Measurements from ENCODE around the gene MAP4. TPM values are rescaled to one million over a fixed set of nuclear protein-coding genes. Genes with fewer than 3 reads are reported as not detected.
"Not testable (repeated sequence)": the region's sequence is repeated elsewhere in the genome, so short reads cannot be mapped to it uniquely, and the experiment has no call there.

The MAP4 gene, protein sequence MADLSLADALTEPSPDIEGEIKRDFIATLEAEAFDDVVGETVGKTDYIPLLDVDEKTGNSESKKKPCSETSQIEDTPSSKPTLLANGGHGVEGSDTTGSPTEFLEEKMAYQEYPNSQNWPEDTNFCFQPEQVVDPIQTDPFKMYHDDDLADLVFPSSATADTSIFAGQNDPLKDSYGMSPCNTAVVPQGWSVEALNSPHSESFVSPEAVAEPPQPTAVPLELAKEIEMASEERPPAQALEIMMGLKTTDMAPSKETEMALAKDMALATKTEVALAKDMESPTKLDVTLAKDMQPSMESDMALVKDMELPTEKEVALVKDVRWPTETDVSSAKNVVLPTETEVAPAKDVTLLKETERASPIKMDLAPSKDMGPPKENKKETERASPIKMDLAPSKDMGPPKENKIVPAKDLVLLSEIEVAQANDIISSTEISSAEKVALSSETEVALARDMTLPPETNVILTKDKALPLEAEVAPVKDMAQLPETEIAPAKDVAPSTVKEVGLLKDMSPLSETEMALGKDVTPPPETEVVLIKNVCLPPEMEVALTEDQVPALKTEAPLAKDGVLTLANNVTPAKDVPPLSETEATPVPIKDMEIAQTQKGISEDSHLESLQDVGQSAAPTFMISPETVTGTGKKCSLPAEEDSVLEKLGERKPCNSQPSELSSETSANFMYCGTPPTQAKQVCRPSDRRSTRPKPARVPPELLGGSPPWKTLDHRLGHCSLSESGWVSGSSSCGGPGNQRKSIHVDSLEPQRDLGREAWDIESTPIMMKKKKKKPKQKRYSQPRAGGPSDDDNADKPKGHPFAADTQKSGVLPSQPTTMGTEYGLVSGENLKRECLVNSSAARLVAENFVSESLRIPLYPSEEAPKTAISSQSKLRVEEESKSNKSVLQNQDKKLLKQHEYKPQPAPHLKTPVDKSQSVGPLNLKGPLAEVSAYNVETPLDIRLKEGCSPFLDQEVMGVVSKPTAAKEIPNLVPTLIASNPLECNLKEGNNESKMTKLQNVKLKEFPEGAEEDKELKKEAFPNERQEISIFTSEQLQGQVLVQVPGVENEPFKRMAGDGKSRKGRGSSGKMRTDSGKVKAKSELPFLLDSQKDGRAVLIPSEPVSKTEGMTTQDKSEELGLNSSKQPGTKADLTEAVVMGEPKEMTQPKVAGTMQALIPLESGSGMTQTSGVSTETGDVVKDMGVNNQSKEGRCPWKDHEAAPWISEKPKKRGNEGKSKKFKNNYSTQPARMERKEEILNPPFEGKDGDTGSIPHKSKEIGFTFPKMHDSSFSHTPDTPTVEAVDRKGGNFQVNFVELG (N-terminal part only)
- total RNA-seq, result 100 to 1,000 TPM in 5 of 7 donors, 10 to 100 TPM in 2; 92.9 to 163 (median 109) TPM
- polyA plus RNA-seq, result 10 to 100 TPM; 22.3 to 51.4 (median 25.0) TPM
- long read RNA-seq, donor 1, partial matches to known transcripts, result 28 of 28 reads
- long read RNA-seq, donor 1, other reads (novel, unspliced or antisense), result 0 of 28 reads
- long read RNA-seq, donor 2, full-length matches to known transcripts, result 1 of 8 reads
- long read RNA-seq, donor 2, partial matches to known transcripts, result 7 of 8 reads
- long read RNA-seq, donor 2, other reads (novel, unspliced or antisense), result 0 of 8 reads

- DNase-seq, result no peak
- WGBS, 5 donors, result 50 to 69% (median 59%) methylated on average over 4 of the region's 4 CpGs
- no peaks in the 10 kb centered on the region for H3K27me3 ChIP-seq (replicated peaks in 1 of 7)
- H3K36me3 ChIP-seq, result peaks cover 0 to 8% (median 0%) of the 10 kb centered on the region in 6 donors
- H3K4me3 ChIP-seq, result no peak within 1 kb of the TSS
- TF ChIP-seq POLR2AphosphoS5 (IDR thresholded peaks at IDR 0.05), result no peak
- TF ChIP-seq POLR2A (IDR thresholded peaks at IDR 0.05), result no peak
- H3K27ac ChIP-seq, result peak within 1 kb of the TSS in 6 of 8 donors; percentile 17 to 56 (median 24)
- intact Hi-C loops (cut with DNase I; ENCODE audit: low total_unique reads), result no loop called here
- peaks cover 4 to 78% (median 38%) of the 10 kb centered on the region in 6 donors for H3K4me1 ChIP-seq
- H3K9me3 ChIP-seq, result no peaks in the 10 kb centered on the region
These were observed at the start of gene MAP4 for GRCh38 chr3:48016301-48016973. Gene MAP4, minus strand, starts transcription at chr3:48016416. Its CDS starts 17,556 bp downstream, at chr3:47998860.

- 85 to 100% (median 96%) methylated on average over 1 of the region's 1 CpG for WGBS, 5 donors
- Histone ChIP-seq H3K9me3 (peaks cover 0 to 4% (median 0%) of the 10 kb centered on the region in 8 donors), H3K4me3 (no peak overlapping the region), H3K27ac (no peak overlapping the region), H3K27me3 (replicated peaks in 1 of 7) (no peaks in the 10 kb centered on the region), H3K4me1 (peaks cover 7 to 64% (median 23%) of the 10 kb centered on the region in 6 donors), H3K36me3 (peaks cover 0 to 8% (median 0%) of the 10 kb centered on the region in 6 donors)
- no peak for TF ChIP-seq POLR2AphosphoS5 (IDR thresholded peaks at IDR 0.05)
- no peak for TF ChIP-seq POLR2A (IDR thresholded peaks at IDR 0.05)
- TF ChIP-seq, protein P1, sequence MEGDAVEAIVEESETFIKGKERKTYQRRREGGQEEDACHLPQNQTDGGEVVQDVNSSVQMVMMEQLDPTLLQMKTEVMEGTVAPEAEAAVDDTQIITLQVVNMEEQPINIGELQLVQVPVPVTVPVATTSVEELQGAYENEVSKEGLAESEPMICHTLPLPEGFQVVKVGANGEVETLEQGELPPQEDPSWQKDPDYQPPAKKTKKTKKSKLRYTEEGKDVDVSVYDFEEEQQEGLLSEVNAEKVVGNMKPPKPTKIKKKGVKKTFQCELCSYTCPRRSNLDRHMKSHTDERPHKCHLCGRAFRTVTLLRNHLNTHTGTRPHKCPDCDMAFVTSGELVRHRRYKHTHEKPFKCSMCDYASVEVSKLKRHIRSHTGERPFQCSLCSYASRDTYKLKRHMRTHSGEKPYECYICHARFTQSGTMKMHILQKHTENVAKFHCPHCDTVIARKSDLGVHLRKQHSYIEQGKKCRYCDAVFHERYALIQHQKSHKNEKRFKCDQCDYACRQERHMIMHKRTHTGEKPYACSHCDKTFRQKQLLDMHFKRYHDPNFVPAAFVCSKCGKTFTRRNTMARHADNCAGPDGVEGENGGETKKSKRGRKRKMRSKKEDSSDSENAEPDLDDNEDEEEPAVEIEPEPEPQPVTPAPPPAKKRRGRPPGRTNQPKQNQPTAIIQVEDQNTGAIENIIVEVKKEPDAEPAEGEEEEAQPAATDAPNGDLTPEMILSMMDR (IDR thresholded peaks at IDR 0.05 in 8 of 11, conservative IDR thresholded peaks at IDR 0.05 in 3 of 11), result no peak
- DNase-seq, result no peak
- intact Hi-C loops (cut with DNase I; ENCODE audit: low total_unique reads), result no loop called here
These were observed 48.8 kb upstream of the MAP4 start for GRCh38 chr3:48065035-48065434.

DNA sequence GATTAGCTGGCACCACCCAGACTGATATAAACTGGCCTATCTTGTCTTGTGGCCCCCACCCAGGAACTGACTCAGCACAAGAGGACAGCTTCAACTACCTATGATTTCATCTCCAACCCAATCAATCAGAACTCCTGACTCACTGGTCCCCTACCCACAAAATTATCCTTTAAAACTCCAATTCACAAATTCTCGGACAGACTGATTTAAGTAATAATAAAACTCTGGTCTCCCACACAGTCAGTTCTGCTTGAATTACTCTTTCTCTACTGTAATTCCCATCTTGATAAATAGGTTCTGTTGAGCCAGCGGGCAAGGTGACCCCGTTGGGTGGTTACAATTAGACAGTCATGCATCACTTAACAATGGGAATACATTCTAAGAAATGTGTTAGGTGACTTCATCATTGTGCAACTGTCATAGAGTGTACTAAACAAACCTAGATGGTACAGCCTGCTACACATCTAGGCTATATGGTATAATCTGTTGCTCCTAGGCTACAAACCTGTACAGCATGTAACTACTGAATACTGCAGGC lies 48.1 kb upstream of the MAP4 start:
- H3K9me3 ChIP-seq, result peaks cover 0 to 4% (median 0%) of the 10 kb centered on the region in 8 donors
- H3K4me3 ChIP-seq, result no peak overlapping the region
- WGBS, 5 donors, result 92 to 98% (median 95%) methylated on average over 3 of the region's 3 CpGs
- TF ChIP-seq POLR2AphosphoS5 (IDR thresholded peaks at IDR 0.05) (no peak), POLR2A (IDR thresholded peaks at IDR 0.05) (no peak)
- TF ChIP-seq, protein P1 (IDR thresholded peaks at IDR 0.05 in 8 of 11, conservative IDR thresholded peaks at IDR 0.05 in 3 of 11), result no peak
- no peak overlapping the region for H3K27ac ChIP-seq
- peaks cover 0 to 5% (median 0%) of the 10 kb centered on the region in 6 donors for H3K36me3 ChIP-seq
- no peaks in the 10 kb centered on the region for H3K27me3 ChIP-seq (replicated peaks in 1 of 7)
- intact Hi-C loops (cut with DNase I; ENCODE audit: low total_unique reads), result no loop called here
- peaks cover 7 to 67% (median 26%) of the 10 kb centered on the region in 6 donors for H3K4me1 ChIP-seq
- DNase-seq, result no peak

GRCh38 chr3:48061586-48061985 lies 45.4 kb upstream of the MAP4 start:
- H3K4me3 ChIP-seq; H3K36me3 ChIP-seq; H3K27ac ChIP-seq; DNase-seq; H3K9me3 ChIP-seq; intact Hi-C loops (cut with DNase I; ENCODE audit: low total_unique reads); H3K27me3 ChIP-seq (replicated peaks in 1 of 7): not testable (repeated sequence)
- H3K4me1 ChIP-seq, result peaks cover 4 to 65% (median 23%) of the 10 kb centered on the region in 6 donors
- WGBS, 5 donors, result 93 to 99% (median 97%) methylated on average over 8 to 30 of the region's 33 CpGs
